ENCODE results near the gene METTL8.

DNA sequence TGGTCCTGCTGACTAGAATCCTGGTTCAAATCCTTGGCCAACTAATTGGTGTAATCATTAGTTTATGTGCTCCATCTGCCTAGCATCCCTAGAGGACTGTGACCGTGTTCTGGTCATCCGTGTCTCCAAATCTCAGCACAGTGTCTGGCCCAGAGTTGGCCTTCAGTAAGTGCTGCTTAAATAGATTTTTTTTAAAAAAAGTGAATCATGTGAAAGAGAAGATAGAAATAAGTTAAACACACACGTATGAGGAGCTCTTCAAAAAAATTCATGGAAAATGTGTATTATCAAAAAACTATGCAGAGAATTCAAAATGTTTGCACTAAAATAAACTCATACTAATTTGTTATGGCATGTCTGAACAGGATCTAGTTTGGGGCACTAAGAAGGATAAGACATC, 143.8 kb downstream of the METTL8 start:
- no peak for TF ChIP-seq POLR2AphosphoS5 (IDR thresholded peaks at IDR 0.05; ENCODE audit: low read depth, low read length)
- TF ChIP-seq POLR2A (IDR thresholded peaks at IDR 0.05; ENCODE audit: low read depth, low read length) = no peak
- no peak for TF ChIP-seq TAF1 (IDR thresholded peaks at IDR 0.05; ENCODE audit: low read depth, low read length)
- no peak for TF ChIP-seq PAX5 (IDR thresholded peaks at IDR 0.05; ENCODE audit: insufficient read depth, low read length, severe bottlenecking)
- TF ChIP-seq POU2F2 (IDR thresholded peaks at IDR 0.05; ENCODE audit: low read depth, low read length) = no peak

All from GM12891 (cell line).